ENCODE data around the gene S1PR2.

- TF ChIP-seq CTCF (IDR thresholded peaks at IDR 0.05) (no peak), POLR2A (IDR thresholded peaks at IDR 0.05) (no peak)
Observed at GRCh38 chr19:10187315-10187714, 43.8 kb downstream of the S1PR2 start.

Measured in breast epithelium (tissue), 3 donors.